GM12801 (cell line): ENCODE measurements around the gene RNF220.

Source experiments
- TF ChIP-seq, protein P1 (sequence below): IDR thresholded peaks from one replicate; pipeline ENCODE4 v1.5.1; 2011; ENCODE audit warnings: control low read depth; ENCODE audit not compliant: insufficient read length; ENCODE audit errors: extremely low read depth

Gene RNF220

DNA sequence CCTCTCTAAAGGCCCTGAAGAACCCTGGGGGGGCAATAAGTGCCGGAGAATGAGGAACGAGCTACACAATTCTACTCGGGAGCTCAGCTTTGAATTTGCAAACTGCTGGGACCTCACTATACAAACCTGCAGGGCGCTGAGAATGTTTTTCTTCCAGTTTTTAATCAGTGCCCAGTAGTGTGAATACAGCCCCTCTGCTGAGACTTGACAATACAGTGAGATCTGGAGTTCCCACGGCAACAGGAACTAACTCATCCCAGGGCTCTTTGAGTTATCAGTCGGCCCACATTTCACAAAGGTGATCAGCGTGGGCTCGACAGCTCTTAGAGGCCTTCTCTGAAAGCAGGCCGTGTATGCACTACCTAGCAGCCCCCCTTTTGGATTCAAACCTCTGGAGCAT is 227.5 kb downstream of the RNF220 start:
- TF ChIP-seq, protein P1, sequence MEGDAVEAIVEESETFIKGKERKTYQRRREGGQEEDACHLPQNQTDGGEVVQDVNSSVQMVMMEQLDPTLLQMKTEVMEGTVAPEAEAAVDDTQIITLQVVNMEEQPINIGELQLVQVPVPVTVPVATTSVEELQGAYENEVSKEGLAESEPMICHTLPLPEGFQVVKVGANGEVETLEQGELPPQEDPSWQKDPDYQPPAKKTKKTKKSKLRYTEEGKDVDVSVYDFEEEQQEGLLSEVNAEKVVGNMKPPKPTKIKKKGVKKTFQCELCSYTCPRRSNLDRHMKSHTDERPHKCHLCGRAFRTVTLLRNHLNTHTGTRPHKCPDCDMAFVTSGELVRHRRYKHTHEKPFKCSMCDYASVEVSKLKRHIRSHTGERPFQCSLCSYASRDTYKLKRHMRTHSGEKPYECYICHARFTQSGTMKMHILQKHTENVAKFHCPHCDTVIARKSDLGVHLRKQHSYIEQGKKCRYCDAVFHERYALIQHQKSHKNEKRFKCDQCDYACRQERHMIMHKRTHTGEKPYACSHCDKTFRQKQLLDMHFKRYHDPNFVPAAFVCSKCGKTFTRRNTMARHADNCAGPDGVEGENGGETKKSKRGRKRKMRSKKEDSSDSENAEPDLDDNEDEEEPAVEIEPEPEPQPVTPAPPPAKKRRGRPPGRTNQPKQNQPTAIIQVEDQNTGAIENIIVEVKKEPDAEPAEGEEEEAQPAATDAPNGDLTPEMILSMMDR, result no peak

DNA sequence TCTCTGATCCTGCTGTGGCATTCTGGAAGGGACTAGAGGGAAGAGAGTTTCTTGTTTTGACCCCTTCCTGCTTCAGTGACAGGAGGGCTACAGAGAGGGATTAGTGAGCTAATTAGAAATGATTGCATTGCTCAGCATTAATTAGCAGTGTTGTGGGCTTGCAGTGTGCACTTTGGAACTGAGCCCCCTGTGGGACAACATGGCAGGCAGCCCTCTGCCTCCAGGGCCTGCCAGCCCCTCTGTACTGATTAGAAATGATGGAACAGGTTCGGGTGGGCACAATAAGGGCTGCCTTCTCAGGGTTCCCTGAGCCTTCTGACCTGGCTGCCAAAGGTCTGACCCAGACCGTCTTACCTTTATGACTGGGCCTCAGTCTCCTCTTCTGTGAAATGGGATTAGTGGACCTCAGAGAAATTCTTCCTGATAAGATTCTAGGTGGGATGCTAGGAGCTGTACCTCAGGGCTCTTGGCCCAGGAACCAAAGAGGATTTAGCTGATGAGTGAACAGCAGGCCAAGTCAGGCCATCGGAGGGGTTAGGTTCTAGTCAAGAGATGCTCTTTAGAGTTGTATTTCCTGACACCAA is 229.6 kb downstream of the RNF220 start:
- TF ChIP-seq, protein P1, result no peak

DNA sequence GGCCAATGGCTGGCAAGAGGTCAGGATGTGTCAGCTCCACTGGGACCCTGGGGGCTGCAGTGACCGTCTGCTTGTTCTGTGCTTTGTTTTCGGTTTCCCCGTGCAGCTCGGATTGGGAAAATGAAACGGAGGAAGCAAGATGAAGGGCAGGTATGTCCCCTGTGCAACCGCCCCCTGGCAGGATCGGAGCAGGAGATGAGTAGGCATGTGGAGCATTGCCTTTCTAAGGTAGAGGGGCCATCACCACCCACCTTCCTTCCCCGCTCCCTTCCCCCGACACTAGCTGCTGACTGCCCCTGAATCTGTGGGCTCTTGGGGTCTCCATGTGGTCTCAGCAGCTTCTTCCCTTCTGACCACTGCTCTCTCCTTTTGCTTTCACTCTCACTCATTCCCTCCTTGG is 230.4 kb downstream of the RNF220 start:
- TF ChIP-seq, protein P1, result no peak

DNA sequence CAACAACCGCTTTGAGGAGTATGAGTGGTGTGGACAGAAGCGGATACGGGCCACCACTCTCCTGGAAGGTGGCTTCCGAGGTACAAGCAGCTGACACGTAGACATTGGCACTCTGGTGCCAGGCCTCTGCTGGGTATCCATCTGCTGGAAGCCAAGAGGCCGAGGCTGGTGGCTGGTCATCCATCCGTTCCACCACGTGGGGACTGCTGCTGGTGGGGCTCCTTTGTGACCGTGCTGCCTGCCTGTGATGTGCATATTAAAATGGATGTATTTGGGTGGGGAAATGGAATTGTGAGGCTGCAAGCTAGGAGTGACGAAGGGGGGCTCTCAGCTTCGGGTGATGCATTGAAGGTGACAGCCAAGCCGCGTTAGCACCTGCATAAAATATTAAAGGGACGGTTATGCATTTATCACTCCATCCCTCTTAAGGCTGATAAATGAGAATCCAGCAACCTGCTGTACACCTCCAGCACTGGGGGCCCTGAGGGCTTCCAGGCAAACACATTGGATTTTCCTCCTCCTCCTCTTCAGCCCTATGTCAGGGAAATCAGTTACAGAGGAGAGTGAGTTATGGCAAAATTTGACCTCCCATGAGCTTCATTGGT is 231.1 kb downstream of the RNF220 start:
- TF ChIP-seq, protein P1, result no peak

DNA sequence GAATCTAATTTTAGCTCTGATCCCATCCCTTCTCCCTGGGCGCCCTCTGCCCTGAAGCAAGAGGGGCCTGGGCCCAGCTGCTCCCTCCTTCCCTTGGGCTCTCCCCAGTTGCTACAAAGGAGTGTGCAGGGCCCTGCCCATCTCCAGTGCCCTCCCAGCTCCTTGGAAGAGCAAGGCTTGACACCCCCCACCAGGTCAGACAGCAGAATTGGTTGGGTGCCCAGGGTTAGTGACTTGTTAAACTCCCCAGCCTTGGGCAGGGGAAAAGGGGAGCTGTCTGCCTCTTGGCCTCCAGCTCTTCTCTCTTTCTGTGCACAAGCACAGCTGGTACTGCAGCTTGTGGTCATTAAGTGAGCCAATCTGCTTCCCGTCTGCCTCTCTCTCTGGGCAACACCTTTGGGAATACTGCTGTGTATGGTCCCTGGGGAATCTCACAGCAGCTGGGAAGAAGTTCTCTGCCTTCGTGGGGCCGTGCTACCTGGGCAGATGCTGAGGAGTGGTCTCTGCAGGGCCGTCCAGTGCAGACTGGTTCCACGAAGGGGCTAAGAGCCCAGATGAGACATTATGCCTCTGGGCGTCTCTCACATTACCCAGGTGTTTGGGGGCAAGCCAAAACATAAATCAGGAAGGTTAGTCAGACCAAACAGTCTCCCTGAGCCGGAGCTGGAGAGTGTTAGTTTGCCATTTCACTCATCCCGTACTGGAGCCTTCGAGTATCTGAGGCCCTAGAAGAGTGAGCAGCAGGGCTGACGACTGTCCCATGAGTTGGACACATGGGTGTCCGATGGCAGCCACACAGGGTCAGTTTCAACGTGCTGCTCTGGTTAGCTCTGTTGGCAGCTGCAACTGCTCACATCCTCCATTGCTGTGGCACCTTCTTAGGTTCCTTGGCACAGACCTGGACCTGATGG is 231.9 kb downstream of the RNF220 start:
- TF ChIP-seq, protein P1, result no peak

DNA sequence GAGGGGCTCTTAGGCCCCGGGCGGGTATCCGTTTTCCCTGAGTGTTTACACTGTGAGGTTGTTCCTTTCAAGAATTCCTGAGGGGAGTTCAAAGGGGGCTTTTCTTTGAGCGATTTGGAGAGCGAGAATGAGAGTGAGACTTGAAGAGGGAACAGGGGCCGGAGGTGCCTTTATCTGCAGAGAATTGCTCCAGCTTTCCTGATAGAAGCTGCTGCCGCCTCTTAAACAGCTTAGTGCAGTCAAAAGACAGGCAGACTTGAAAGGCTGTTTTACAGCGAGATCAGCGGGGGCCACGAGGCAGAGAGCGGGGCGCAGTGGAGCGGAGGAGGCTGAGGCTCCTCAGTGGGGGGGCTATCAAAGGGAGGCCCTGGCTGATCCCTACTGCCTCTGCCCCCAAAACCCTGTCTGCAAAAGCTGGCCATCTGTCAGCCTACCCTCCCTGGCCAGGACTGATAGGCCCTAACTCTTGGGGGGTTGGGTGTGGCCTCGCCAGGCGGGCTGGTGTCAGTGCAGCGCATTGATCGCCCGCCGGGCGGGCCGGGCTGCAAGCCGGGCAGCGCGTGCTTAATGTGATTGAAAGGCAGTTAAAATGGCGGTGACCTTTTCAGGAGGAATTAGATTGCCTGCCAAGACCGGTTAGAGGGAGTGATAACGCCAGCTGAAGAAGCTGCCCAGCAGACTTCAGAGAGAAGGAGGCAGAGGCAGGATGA is 232.8 kb downstream of the RNF220 start:
- TF ChIP-seq, protein P1, result no peak

DNA sequence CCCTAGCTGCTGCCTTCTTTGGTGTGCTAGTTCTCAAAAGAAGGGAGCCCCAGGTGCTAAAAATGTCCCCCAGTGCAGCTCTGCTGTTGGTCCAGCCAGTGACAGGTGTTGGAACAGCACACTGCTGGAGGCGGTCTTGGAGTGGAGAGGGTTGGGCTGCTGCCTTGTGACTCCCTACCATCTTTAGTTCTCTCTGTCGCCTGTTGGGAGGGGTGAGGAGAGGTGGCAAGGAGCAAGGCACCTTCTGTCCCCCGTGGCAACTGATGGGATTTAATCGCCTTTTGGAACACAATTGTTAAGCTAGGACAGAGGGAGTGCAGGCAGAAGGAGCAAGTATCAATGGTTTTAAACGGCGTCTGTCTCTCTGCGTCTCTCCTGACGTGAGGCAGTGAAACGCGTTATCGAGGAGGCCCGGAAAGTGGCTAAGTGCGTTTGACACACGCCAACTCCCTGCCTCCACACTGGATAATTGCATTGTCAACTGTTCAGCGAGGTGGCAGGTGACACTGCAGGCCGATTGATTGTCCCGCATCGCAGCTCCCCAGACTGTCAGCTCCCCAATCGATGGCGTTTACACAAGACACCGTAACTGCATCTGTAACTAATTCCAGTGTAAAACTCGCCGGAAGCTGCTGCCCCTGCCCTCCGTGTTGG is 235.3 kb downstream of the RNF220 start:
- TF ChIP-seq, protein P1, result no peak
